T-helper 1 cell treated with Interleukin-12 subunit alpha and Interleukin-12 subunit beta and Interleukin-4 antibody, amounts not matched to agents 30 μg/mL and 1 μg/mL, for 36 hours (primary cell): Measurements from ENCODE around the gene INPP5E.

Experiments used
- H3K27ac Mint-ChIP-seq: one replicate; pipeline ENCODE4 v1.8.0; 2021; ENCODE audit warnings: mild to moderate bottlenecking, mixed read lengths
- H3K27me3 Mint-ChIP-seq: one replicate; pipeline ENCODE4 v1.8.0; 2021; ENCODE audit warnings: low read depth, mixed read lengths
- H3K36me3 Mint-ChIP-seq: one replicate; pipeline ENCODE4 v1.8.0; 2021; ENCODE audit warnings: low read depth, mixed read lengths
- H3K4me1 Mint-ChIP-seq: one replicate; pipeline ENCODE4 v1.8.0; 2021; ENCODE audit warnings: low read depth, mixed read lengths
- H3K4me3 Mint-ChIP-seq: one replicate; pipeline ENCODE4 v1.8.0; 2021; ENCODE audit warnings: mild to moderate bottlenecking, moderate library complexity, mixed read lengths
- H3K9me3 Mint-ChIP-seq: one replicate; pipeline ENCODE4 v1.8.0; 2021; ENCODE audit warnings: mixed read lengths

The INPP5E gene

GRCh38 chr9:136439481-136440408 is at the start of gene INPP5E:
Gene INPP5E (minus strand): TSS chr9:136439845. CDS start chr9:136439419, 426 bp downstream.
- no peaks in the 10 kb centered on the region for H3K27me3 Mint-ChIP-seq
- H3K4me1 Mint-ChIP-seq, result peaks cover 24% of the 10 kb centered on the region
- H3K9me3 Mint-ChIP-seq, result no peaks in the 10 kb centered on the region

GRCh38 chr9:136488247-136489214 is 48.9 kb upstream of the INPP5E start:
- H3K4me3 Mint-ChIP-seq, result no peak overlapping the region

More at GRCh38 chr9:136439481-136440408, at the start of gene INPP5E:
- Mint-ChIP-seq H3K27ac (no peak within 1 kb of the TSS), H3K4me3 (peak within 1 kb of the TSS; percentile 88), H3K36me3 (peaks cover 24% of the 10 kb centered on the region)

GRCh38 chr9:136487672-136488071 is 48.0 kb upstream of the INPP5E start:
- no peak overlapping the region for H3K27ac Mint-ChIP-seq
- no peaks in the 10 kb centered on the region for H3K9me3 Mint-ChIP-seq
- H3K4me1 Mint-ChIP-seq, result no peaks in the 10 kb centered on the region
- H3K4me3 Mint-ChIP-seq, result no peak overlapping the region
- no peaks in the 10 kb centered on the region for H3K36me3 Mint-ChIP-seq
- peaks cover 8% of the 10 kb centered on the region for H3K27me3 Mint-ChIP-seq

More at GRCh38 chr9:136488247-136489214, 48.9 kb upstream of the INPP5E start:
- H3K27ac Mint-ChIP-seq, result no peak overlapping the region
- H3K9me3 Mint-ChIP-seq, result no peaks in the 10 kb centered on the region
- H3K27me3 Mint-ChIP-seq, result peaks cover 8% of the 10 kb centered on the region
- H3K36me3 Mint-ChIP-seq, result no peaks in the 10 kb centered on the region
- H3K4me1 Mint-ChIP-seq, result no peaks in the 10 kb centered on the region

GRCh38 chr9:136486823-136487620 is 47.4 kb upstream of the INPP5E start:
- no peaks in the 10 kb centered on the region for H3K9me3 Mint-ChIP-seq
- no peaks in the 10 kb centered on the region for H3K36me3 Mint-ChIP-seq
- H3K27ac Mint-ChIP-seq, result no peak overlapping the region
- H3K4me1 Mint-ChIP-seq, result peaks cover 3% of the 10 kb centered on the region
- H3K27me3 Mint-ChIP-seq, result peaks cover 8% of the 10 kb centered on the region
- no peak overlapping the region for H3K4me3 Mint-ChIP-seq

GRCh38 chr9:136486131-136486530 is 46.5 kb upstream of the INPP5E start:
- Mint-ChIP-seq H3K36me3 (no peaks in the 10 kb centered on the region), H3K9me3 (no peaks in the 10 kb centered on the region), H3K4me1 (peaks cover 12% of the 10 kb centered on the region), H3K4me3 (no peak overlapping the region), H3K27ac (no peak overlapping the region), H3K27me3 (peaks cover 8% of the 10 kb centered on the region)

- Mint-ChIP-seq H3K27me3 (peaks cover 8% of the 10 kb centered on the region), H3K4me1 (peaks cover 13% of the 10 kb centered on the region), H3K36me3 (no peaks in the 10 kb centered on the region), H3K9me3 (no peaks in the 10 kb centered on the region), H3K4me3 (peak overlapping the region; percentile 56), H3K27ac (no peak overlapping the region)
Measured at GRCh38 chr9:136485049-136486045, 45.7 kb upstream of the INPP5E start.

GRCh38 chr9:136484153-136485048 is 44.8 kb upstream of the INPP5E start:
- Mint-ChIP-seq H3K27ac (no peak overlapping the region), H3K9me3 (no peaks in the 10 kb centered on the region), H3K4me3 (peak overlapping the region; percentile 56), H3K36me3 (peaks cover 4% of the 10 kb centered on the region), H3K27me3 (peaks cover 8% of the 10 kb centered on the region), H3K4me1 (peaks cover 18% of the 10 kb centered on the region)

- peaks cover 18% of the 10 kb centered on the region for H3K4me1 Mint-ChIP-seq
- no peaks in the 10 kb centered on the region for H3K9me3 Mint-ChIP-seq
- peaks cover 8% of the 10 kb centered on the region for H3K27me3 Mint-ChIP-seq
- H3K4me3 Mint-ChIP-seq, result peak overlapping the region; percentile 97
- H3K36me3 Mint-ChIP-seq, result peaks cover 4% of the 10 kb centered on the region
- H3K27ac Mint-ChIP-seq, result peak overlapping the region; percentile 97
Measured at GRCh38 chr9:136483589-136484152, 44.0 kb upstream of the INPP5E start.

- H3K36me3 Mint-ChIP-seq, result peaks cover 4% of the 10 kb centered on the region
- H3K27ac Mint-ChIP-seq, result peak within 1 kb of the TSS; percentile 97
- peaks cover 21% of the 10 kb centered on the region for H3K4me1 Mint-ChIP-seq
- no peaks in the 10 kb centered on the region for H3K9me3 Mint-ChIP-seq
- H3K4me3 Mint-ChIP-seq, result peak within 1 kb of the TSS; percentile 97
- peaks cover 8% of the 10 kb centered on the region for H3K27me3 Mint-ChIP-seq
Measured at GRCh38 chr9:136482793-136483588, 43.3 kb upstream of the INPP5E start, which contains the start of gene SEC16A. Gene SEC16A (minus strand): TSS chr9:136483040. CDS start chr9:136477615, 5,425 bp downstream.

- Mint-ChIP-seq H3K4me1 (peaks cover 22% of the 10 kb centered on the region), H3K4me3 (peak overlapping the region; percentile 93), H3K36me3 (peaks cover 6% of the 10 kb centered on the region), H3K27me3 (peaks cover 1% of the 10 kb centered on the region), H3K9me3 (no peaks in the 10 kb centered on the region), H3K27ac (peak overlapping the region; percentile 88)
Measured at GRCh38 chr9:136482046-136482792, 42.6 kb upstream of the INPP5E start.

- Mint-ChIP-seq H3K27me3 (no peaks in the 10 kb centered on the region), H3K4me1 (peaks cover 22% of the 10 kb centered on the region), H3K4me3 (peak overlapping the region; percentile 93), H3K27ac (peak overlapping the region; percentile 88), H3K9me3 (no peaks in the 10 kb centered on the region), H3K36me3 (peaks cover 6% of the 10 kb centered on the region)
Measured at GRCh38 chr9:136481558-136481957, 41.9 kb upstream of the INPP5E start.
